GM21367 (cell line): Measurements from ENCODE around the gene FCMR.
"Not testable (repeated sequence)": the region's sequence is repeated elsewhere in the genome, so short reads cannot be mapped to it uniquely, and the experiment has no call there.

ENCODE experiments used
- ATAC-seq: cut with Tn5 transposase; IDR thresholded peaks from one replicate; pipeline ENCODE4 v1.9.1; 2021; ENCODE audit not compliant: unreplicated experiment

FCMR gene

GRCh38 chr1:206880314-206880713 lies 41.4 kb downstream of the FCMR start:
- ATAC-seq = no peak

GRCh38 chr1:206878456-206878855 lies 43.3 kb downstream of the FCMR start:
- no peak for ATAC-seq

- no peak for ATAC-seq
These were observed 45.9 kb downstream of the FCMR start for GRCh38 chr1:206875752-206876377.

GRCh38 chr1:206873603-206874188 lies 48.0 kb downstream of the FCMR start:
- no peak for ATAC-seq

- ATAC-seq = no peak
These were observed 49.6 kb downstream of the FCMR start for GRCh38 chr1:206872139-206872538.

GRCh38 chr1:206868264-206868663 lies 53.5 kb downstream of the FCMR start:
- no peak for ATAC-seq

GRCh38 chr1:206867716-206868115 lies 54.0 kb downstream of the FCMR start:
- ATAC-seq = no peak

GRCh38 chr1:206867239-206867638 lies 54.5 kb downstream of the FCMR start:
- ATAC-seq = no peak

GRCh38 chr1:206866062-206866461 lies 55.7 kb downstream of the FCMR start:
- no peak for ATAC-seq

GRCh38 chr1:206864939-206865671 lies 56.6 kb downstream of the FCMR start, which contains the start of gene IL20:
IL20 (plus strand) TSS chr1:206865623; CDS start chr1:206865853, 230 bp downstream.
- ATAC-seq = no peak

GRCh38 chr1:206863266-206863665 lies 58.5 kb downstream of the FCMR start:
- no peak for ATAC-seq

- ATAC-seq = no peak
These were observed 61.6 kb downstream of the FCMR start for GRCh38 chr1:206860165-206860564.

GRCh38 chr1:206859082-206859521 lies 62.6 kb downstream of the FCMR start:
- ATAC-seq = no peak

GRCh38 chr1:206856674-206857464 lies 64.9 kb downstream of the FCMR start:
- ATAC-seq = no peak

- no peak for ATAC-seq
These were observed 65.9 kb downstream of the FCMR start for GRCh38 chr1:206855859-206856258.

GRCh38 chr1:206854401-206855129 lies 67.2 kb downstream of the FCMR start:
- ATAC-seq = no peak

GRCh38 chr1:206853696-206854095 lies 68.0 kb downstream of the FCMR start:
- ATAC-seq = not testable (repeated sequence)
